ENCODE results near the gene VENTX.

GRCh38 chr10:133230044-133230361, 7.7 kb upstream of the VENTX start, which contains the start of gene UTF1:
- TF ChIP-seq POLR2A (IDR thresholded peaks at IDR 0.05; ENCODE audit: low read depth, low read length) = no peak
- TF ChIP-seq POLR2AphosphoS5 (IDR thresholded peaks at IDR 0.05; ENCODE audit: low read depth, low read length) = no peak
- TF ChIP-seq TAF1 (IDR thresholded peaks at IDR 0.05; ENCODE audit: borderline replicate concordance, low read depth, low read length) = no peak
